ENCODE measurements around the gene OSBPL8. TPM values are rescaled to one million over a fixed set of nuclear protein-coding genes. Genes with fewer than 3 reads are reported as not detected.

Gene OSBPL8
- total and polyA plus RNA-seq, 2 of the 8 experiments (the other 6 are each of a cell fraction or from before 2014, with no cell fraction given) = 10.9 to 81.1 TPM

DNA sequence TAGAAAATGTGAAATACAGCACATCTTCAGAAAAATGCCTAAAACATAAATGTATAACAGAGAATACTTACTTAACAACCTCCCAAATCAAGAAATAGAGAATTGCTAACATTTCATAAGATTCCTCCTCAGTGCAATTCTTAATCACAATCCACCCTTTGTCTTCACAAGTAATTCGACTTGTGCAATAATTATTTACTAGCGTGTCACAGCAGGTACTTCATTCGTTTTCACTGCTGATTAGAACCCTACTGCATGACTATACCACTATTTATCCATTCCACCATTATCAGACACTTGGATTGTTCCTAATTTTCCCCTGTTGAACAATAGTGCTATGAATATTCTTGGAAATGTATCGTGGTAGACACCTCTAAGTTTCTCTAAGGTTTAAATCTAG lies 146.4 kb downstream of the OSBPL8 start (continued):
- TF ChIP-seq, protein P1, sequence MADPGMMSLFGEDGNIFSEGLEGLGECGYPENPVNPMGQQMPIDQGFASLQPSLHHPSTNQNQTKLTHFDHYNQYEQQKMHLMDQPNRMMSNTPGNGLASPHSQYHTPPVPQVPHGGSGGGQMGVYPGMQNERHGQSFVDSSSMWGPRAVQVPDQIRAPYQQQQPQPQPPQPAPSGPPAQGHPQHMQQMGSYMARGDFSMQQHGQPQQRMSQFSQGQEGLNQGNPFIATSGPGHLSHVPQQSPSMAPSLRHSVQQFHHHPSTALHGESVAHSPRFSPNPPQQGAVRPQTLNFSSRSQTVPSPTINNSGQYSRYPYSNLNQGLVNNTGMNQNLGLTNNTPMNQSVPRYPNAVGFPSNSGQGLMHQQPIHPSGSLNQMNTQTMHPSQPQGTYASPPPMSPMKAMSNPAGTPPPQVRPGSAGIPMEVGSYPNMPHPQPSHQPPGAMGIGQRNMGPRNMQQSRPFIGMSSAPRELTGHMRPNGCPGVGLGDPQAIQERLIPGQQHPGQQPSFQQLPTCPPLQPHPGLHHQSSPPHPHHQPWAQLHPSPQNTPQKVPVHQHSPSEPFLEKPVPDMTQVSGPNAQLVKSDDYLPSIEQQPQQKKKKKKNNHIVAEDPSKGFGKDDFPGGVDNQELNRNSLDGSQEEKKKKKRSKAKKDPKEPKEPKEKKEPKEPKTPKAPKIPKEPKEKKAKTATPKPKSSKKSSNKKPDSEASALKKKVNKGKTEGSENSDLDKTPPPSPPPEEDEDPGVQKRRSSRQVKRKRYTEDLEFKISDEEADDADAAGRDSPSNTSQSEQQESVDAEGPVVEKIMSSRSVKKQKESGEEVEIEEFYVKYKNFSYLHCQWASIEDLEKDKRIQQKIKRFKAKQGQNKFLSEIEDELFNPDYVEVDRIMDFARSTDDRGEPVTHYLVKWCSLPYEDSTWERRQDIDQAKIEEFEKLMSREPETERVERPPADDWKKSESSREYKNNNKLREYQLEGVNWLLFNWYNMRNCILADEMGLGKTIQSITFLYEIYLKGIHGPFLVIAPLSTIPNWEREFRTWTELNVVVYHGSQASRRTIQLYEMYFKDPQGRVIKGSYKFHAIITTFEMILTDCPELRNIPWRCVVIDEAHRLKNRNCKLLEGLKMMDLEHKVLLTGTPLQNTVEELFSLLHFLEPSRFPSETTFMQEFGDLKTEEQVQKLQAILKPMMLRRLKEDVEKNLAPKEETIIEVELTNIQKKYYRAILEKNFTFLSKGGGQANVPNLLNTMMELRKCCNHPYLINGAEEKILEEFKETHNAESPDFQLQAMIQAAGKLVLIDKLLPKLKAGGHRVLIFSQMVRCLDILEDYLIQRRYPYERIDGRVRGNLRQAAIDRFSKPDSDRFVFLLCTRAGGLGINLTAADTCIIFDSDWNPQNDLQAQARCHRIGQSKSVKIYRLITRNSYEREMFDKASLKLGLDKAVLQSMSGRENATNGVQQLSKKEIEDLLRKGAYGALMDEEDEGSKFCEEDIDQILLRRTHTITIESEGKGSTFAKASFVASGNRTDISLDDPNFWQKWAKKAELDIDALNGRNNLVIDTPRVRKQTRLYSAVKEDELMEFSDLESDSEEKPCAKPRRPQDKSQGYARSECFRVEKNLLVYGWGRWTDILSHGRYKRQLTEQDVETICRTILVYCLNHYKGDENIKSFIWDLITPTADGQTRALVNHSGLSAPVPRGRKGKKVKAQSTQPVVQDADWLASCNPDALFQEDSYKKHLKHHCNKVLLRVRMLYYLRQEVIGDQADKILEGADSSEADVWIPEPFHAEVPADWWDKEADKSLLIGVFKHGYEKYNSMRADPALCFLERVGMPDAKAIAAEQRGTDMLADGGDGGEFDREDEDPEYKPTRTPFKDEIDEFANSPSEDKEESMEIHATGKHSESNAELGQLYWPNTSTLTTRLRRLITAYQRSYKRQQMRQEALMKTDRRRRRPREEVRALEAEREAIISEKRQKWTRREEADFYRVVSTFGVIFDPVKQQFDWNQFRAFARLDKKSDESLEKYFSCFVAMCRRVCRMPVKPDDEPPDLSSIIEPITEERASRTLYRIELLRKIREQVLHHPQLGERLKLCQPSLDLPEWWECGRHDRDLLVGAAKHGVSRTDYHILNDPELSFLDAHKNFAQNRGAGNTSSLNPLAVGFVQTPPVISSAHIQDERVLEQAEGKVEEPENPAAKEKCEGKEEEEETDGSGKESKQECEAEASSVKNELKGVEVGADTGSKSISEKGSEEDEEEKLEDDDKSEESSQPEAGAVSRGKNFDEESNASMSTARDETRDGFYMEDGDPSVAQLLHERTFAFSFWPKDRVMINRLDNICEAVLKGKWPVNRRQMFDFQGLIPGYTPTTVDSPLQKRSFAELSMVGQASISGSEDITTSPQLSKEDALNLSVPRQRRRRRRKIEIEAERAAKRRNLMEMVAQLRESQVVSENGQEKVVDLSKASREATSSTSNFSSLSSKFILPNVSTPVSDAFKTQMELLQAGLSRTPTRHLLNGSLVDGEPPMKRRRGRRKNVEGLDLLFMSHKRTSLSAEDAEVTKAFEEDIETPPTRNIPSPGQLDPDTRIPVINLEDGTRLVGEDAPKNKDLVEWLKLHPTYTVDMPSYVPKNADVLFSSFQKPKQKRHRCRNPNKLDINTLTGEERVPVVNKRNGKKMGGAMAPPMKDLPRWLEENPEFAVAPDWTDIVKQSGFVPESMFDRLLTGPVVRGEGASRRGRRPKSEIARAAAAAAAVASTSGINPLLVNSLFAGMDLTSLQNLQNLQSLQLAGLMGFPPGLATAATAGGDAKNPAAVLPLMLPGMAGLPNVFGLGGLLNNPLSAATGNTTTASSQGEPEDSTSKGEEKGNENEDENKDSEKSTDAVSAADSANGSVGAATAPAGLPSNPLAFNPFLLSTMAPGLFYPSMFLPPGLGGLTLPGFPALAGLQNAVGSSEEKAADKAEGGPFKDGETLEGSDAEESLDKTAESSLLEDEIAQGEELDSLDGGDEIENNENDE (IDR thresholded peaks at IDR 0.05; ENCODE audit: insufficient replicate concordance, low read length) = no peak
- no peak for TF ChIP-seq SP1 (IDR thresholded peaks at IDR 0.05; ENCODE audit: low read depth, low read length)
- no peak for TF ChIP-seq JUND (IDR thresholded peaks at IDR 0.05; ENCODE audit: low read length)
- TF ChIP-seq, protein P2, sequence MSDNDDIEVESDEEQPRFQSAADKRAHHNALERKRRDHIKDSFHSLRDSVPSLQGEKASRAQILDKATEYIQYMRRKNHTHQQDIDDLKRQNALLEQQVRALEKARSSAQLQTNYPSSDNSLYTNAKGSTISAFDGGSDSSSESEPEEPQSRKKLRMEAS (IDR thresholded peaks at IDR 0.05) = no peak
- TF ChIP-seq, protein P3, sequence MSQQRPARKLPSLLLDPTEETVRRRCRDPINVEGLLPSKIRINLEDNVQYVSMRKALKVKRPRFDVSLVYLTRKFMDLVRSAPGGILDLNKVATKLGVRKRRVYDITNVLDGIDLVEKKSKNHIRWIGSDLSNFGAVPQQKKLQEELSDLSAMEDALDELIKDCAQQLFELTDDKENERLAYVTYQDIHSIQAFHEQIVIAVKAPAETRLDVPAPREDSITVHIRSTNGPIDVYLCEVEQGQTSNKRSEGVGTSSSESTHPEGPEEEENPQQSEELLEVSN (IDR thresholded peaks at IDR 0.05) = no peak
- TF ChIP-seq TCF12 (IDR thresholded peaks at IDR 0.05; ENCODE audit: low read depth, low read length) = no peak
- no peak for TF ChIP-seq MAFK (IDR thresholded peaks at IDR 0.05; ENCODE audit: low read depth, low read length)

Measured in H1 (cell line).